ENCODE data around the gene JAZF1. TPM values are rescaled to one million over a fixed set of nuclear protein-coding genes. Genes with fewer than 3 reads are reported as not detected.

Gene JAZF1
- total and polyA plus RNA-seq, 2 experiments from 2014 or later: 13.8 to 19.6 TPM

DNA sequence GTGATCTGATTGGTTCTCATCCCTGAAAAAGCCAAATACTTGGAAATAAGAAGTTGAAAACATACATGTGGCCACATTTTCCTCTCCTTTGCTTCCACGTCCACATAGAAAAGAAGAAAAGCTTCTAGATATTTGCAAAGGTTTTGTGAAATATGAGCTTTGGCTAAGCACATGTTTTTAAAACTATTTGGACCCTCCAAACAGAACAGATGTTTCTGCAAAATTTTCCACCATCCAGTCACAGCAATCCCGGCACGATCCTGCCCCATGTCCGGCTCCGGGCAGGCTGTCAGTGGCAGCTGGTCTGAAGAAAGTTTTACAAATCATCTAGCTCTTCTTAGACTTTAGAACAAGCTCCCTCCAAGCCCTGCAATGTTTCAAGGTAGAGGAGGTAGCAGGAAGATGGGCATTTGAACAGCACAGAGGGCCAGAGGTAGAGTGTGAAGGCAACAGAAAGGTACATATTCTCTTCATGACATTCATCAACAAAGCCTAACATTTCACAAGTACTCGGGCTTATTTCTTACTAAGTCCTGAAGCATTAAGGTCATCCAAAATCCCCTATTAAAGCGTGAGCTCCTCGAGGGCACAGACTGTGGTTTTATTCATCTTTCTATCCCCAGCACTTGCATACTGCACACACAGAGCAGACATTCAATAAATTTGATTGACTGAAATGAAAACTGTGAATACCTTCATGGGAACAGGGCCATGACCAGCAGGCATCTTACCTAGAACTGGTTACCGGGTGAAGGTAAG, 110.1 kb downstream of the JAZF1 start:
- H3K27ac ChIP-seq: peak overlapping the region; percentile 62
- peak overlapping the region; percentile 95 for H3K4me2 ChIP-seq (ENCODE audit: unreplicated experiment)
- 15% methylated on average over 9 of the region's 9 CpGs for WGBS, 2 experiments (ENCODE audit: low coverage in 1 of 2, low lambda C conversion rate in 2 of 2, missing lambda C conversion rate in 2 of 2)
- H2AFZ ChIP-seq: peak overlapping the region; percentile 45
- H3K79me2 ChIP-seq (ENCODE audit: insufficient read depth): peaks cover 70% of the 10 kb centered on the region
- H3K4me3 ChIP-seq: peak overlapping the region; percentile 20
- H3K9me3 ChIP-seq (ENCODE audit: low read depth): no peaks in the 10 kb centered on the region
- H3K9me2 ChIP-seq (ENCODE audit: insufficient read depth): no peaks in the 10 kb centered on the region
- H4K20me1 ChIP-seq (ENCODE audit: insufficient read depth): no peaks in the 10 kb centered on the region
- DNase-seq: peak; percentile 57
- peaks cover 61% of the 10 kb centered on the region for H3K4me1 ChIP-seq (ENCODE audit: insufficient read depth)
- H3K9ac ChIP-seq: peak overlapping the region; percentile 40
- TF ChIP-seq EZH2 (IDR thresholded peaks at IDR 0.05; ENCODE audit: insufficient read depth, poor library complexity, severe bottlenecking) (no peak), EZH2phosphoT487 (IDR thresholded peaks at IDR 0.05; ENCODE audit: insufficient read depth, low read depth) (no peak)
- H3K36me3 ChIP-seq (ENCODE audit: low read depth): no peaks in the 10 kb centered on the region
- H3F3A ChIP-seq (ENCODE audit: insufficient read depth): peaks cover 26% of the 10 kb centered on the region
- in situ Hi-C loops (cut with MboI): no loop called here
- no peaks in the 10 kb centered on the region for H3K27me3 ChIP-seq (replicated peaks; ENCODE audit: insufficient read depth)

GRCh38 chr7:28069807-28070206, 110.8 kb downstream of the JAZF1 start:
- H3K4me1 ChIP-seq (ENCODE audit: insufficient read depth): peaks cover 66% of the 10 kb centered on the region
- 16 to 18% methylated on average over 10 of the region's 10 CpGs for WGBS, 2 experiments (ENCODE audit: low coverage in 1 of 2, low lambda C conversion rate in 2 of 2, missing lambda C conversion rate in 2 of 2)
- DNase-seq: peak; percentile 85
- H3K27me3 ChIP-seq (replicated peaks; ENCODE audit: insufficient read depth): no peaks in the 10 kb centered on the region
- no peak for TF ChIP-seq EZH2phosphoT487 (IDR thresholded peaks at IDR 0.05; ENCODE audit: insufficient read depth, low read depth)
- peak overlapping the region; percentile 45 for H2AFZ ChIP-seq
- no peaks in the 10 kb centered on the region for H3K9me2 ChIP-seq (ENCODE audit: insufficient read depth)
- peak overlapping the region; percentile 40 for H3K9ac ChIP-seq
- H3K79me2 ChIP-seq (ENCODE audit: insufficient read depth): peaks cover 63% of the 10 kb centered on the region
- H3K9me3 ChIP-seq (ENCODE audit: low read depth): no peaks in the 10 kb centered on the region
- in situ Hi-C loops (cut with MboI): no loop called here
- H3F3A ChIP-seq (ENCODE audit: insufficient read depth): peaks cover 30% of the 10 kb centered on the region
- peak overlapping the region; percentile 20 for H3K4me3 ChIP-seq
- H3K36me3 ChIP-seq (ENCODE audit: low read depth): no peaks in the 10 kb centered on the region
- H3K27ac ChIP-seq: peak overlapping the region; percentile 62
- H4K20me1 ChIP-seq (ENCODE audit: insufficient read depth): no peaks in the 10 kb centered on the region
- H3K4me2 ChIP-seq (ENCODE audit: unreplicated experiment): peak overlapping the region; percentile 95

DNA sequence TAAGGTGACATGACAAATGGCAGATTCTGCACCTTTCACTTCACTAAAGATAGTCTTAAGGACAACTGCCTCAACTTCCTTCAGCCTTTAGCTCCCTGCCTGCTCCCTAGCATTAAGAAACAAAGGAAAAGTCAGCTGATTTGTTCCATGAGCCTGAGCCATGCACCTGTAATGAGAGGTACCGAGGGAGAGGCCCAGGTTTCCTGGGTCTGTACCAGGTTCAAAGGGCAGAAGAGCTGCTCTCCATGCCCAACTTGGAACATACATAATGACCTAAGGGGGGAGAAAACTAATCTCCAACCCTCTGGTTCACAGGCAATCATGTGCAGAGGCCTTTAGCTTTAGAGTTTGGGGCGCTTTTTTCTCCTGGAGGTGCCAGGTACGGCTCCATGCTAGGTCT, 111.2 kb downstream of the JAZF1 start:
- 83 to 86% methylated on average over 3 of the region's 3 CpGs for WGBS, 2 experiments (ENCODE audit: low coverage in 1 of 2, low lambda C conversion rate in 2 of 2, missing lambda C conversion rate in 2 of 2)
- Histone ChIP-seq H3K79me2 (ENCODE audit: insufficient read depth) (peaks cover 60% of the 10 kb centered on the region), H3K36me3 (ENCODE audit: low read depth) (no peaks in the 10 kb centered on the region), H2AFZ (peak overlapping the region; percentile 45; the same call in 1 of the 2 replicates), H3K9me3 (ENCODE audit: low read depth) (no peaks in the 10 kb centered on the region), H3K4me1 (ENCODE audit: insufficient read depth) (peaks cover 70% of the 10 kb centered on the region), H4K20me1 (ENCODE audit: insufficient read depth) (no peaks in the 10 kb centered on the region), H3K27ac (peak overlapping the region; percentile 62), H3F3A (ENCODE audit: insufficient read depth) (peaks cover 34% of the 10 kb centered on the region), H3K9me2 (ENCODE audit: insufficient read depth) (no peaks in the 10 kb centered on the region), H3K27me3 (replicated peaks; ENCODE audit: insufficient read depth) (no peaks in the 10 kb centered on the region), H3K9ac (peak overlapping the region; percentile 40; the same call in 1 of the 2 replicates), H3K4me3 (peak overlapping the region; percentile 20; the same call in 1 of the 2 replicates), H3K4me2 (ENCODE audit: unreplicated experiment) (peak overlapping the region; percentile 95)
- no peak for DNase-seq
- no peak for TF ChIP-seq EZH2phosphoT487 (IDR thresholded peaks at IDR 0.05; ENCODE audit: insufficient read depth, low read depth)
- no peak for TF ChIP-seq EZH2 (IDR thresholded peaks at IDR 0.05; ENCODE audit: insufficient read depth, poor library complexity, severe bottlenecking)
- in situ Hi-C loops (cut with MboI): no loop called here

DNA sequence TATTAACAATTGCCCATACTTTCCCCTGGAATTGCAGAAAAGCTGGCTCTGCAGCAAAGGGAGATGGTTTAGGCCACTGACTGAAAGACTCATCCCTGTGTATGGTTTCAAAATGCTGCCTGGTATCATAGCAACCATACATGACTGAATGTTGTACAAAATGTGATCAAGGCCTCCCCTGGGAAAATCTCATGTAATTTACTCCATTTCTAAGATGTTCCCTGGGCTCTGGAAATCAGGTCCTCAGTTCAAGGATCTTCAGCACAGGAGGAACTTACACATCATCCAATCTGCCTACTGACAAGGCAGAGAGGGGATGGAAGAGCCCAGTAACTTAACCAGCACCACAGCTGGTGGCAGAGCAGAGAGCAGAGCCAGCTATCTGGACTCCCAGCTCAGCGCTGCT, 111.8 kb downstream of the JAZF1 start:
- WGBS, 2 experiments (ENCODE audit: low coverage in 1 of 2, low lambda C conversion rate in 2 of 2, missing lambda C conversion rate in 2 of 2): 96 to 100% methylated on average over 1 of the region's 1 CpG
- no peaks in the 10 kb centered on the region for H3K9me3 ChIP-seq (ENCODE audit: low read depth)
- H3K4me2 ChIP-seq (ENCODE audit: unreplicated experiment): no peak overlapping the region
- H3K9me2 ChIP-seq (ENCODE audit: insufficient read depth): no peaks in the 10 kb centered on the region
- peak overlapping the region; percentile 40 for H3K9ac ChIP-seq
- TF ChIP-seq EZH2phosphoT487 (IDR thresholded peaks at IDR 0.05; ENCODE audit: insufficient read depth, low read depth) (no peak), EZH2 (IDR thresholded peaks at IDR 0.05; ENCODE audit: insufficient read depth, poor library complexity, severe bottlenecking) (no peak)
- no peaks in the 10 kb centered on the region for H4K20me1 ChIP-seq (ENCODE audit: insufficient read depth)
- peak; percentile 90 for DNase-seq
- H3K36me3 ChIP-seq (ENCODE audit: low read depth): no peaks in the 10 kb centered on the region
- H3K27ac ChIP-seq: peak overlapping the region; percentile 62
- H3K4me3 ChIP-seq: no peak overlapping the region
- H2AFZ ChIP-seq: no peak overlapping the region
- H3K27me3 ChIP-seq (replicated peaks; ENCODE audit: insufficient read depth): no peaks in the 10 kb centered on the region
- H3K79me2 ChIP-seq (ENCODE audit: insufficient read depth): peaks cover 54% of the 10 kb centered on the region
- peaks cover 38% of the 10 kb centered on the region for H3F3A ChIP-seq (ENCODE audit: insufficient read depth)
- in situ Hi-C loops (cut with MboI): no loop called here
- H3K4me1 ChIP-seq (ENCODE audit: insufficient read depth): peaks cover 70% of the 10 kb centered on the region

Measured in GM23248 (cell line).